Mesendoderm (in vitro differentiated cells): ENCODE measurements around the gene PLIN4.
"Not testable (repeated sequence)": the region's sequence is repeated elsewhere in the genome, so short reads cannot be mapped to it uniquely, and the experiment has no call there.

Experiments used
- DNase-seq: peaks from one replicate; pipeline ENCODE4 v3.0.0; 2013
- H2AK5ac ChIP-seq: 2 replicates; pipeline ENCODE4 v1.6.1; 2013; ENCODE audit warnings: low read length, inconsistent platforms
- H2BK120ac ChIP-seq: 2 replicates; pipeline ENCODE4 v1.6.1; 2013; ENCODE audit warnings: low read depth, mild to moderate bottlenecking, low read length, moderate library complexity, mixed read lengths
- H2BK15ac ChIP-seq: replicated peaks from 2 replicates; pipeline ENCODE4 v1.6.1; 2013; ENCODE audit warnings: low read depth, mild to moderate bottlenecking, moderate library complexity
- H2BK5ac ChIP-seq: 2 replicates; pipeline ENCODE4 v1.6.1; 2013; ENCODE audit warnings: low read length, inconsistent platforms
- H3K18ac ChIP-seq: 2 replicates; pipeline ENCODE4 v1.6.1; 2013; ENCODE audit warnings: mild to moderate bottlenecking, low read length, mixed read lengths
- H3K23ac ChIP-seq: one replicate; pipeline ENCODE4 v1.6.1; 2013; ENCODE audit warnings: low read length
- H3K27ac ChIP-seq: 2 replicates; pipeline ENCODE4 v1.5.1; 2013; ENCODE audit warnings: low read depth, mild to moderate bottlenecking, inconsistent platforms, low read length, moderate library complexity
- H3K27me3 ChIP-seq: 2 replicates; pipeline ENCODE4 v1.6.1; 2013; ENCODE audit warnings: low read length, control low read depth, mild to moderate bottlenecking, inconsistent platforms; ENCODE audit not compliant: insufficient read depth, poor library complexity
- H3K36me3 ChIP-seq: 2 replicates; pipeline ENCODE4 v1.6.1; 2013; ENCODE audit warnings: low read length, inconsistent platforms; ENCODE audit not compliant: control insufficient read depth, insufficient read depth
- H3K4ac ChIP-seq: one replicate; pipeline ENCODE4 v1.6.1; 2013; ENCODE audit warnings: low read depth, mild to moderate bottlenecking, low read length, moderate library complexity
- H3K4me1 ChIP-seq: 2 replicates; pipeline ENCODE4 v1.6.1; 2013; ENCODE audit warnings: low read depth, low read length, inconsistent platforms; ENCODE audit not compliant: control insufficient read depth
- H3K4me2 ChIP-seq: 2 replicates; pipeline ENCODE4 v1.6.1; 2013; ENCODE audit warnings: low read length
- H3K4me3 ChIP-seq: 2 replicates; pipeline ENCODE4 v1.5.1; 2013; ENCODE audit warnings: mild to moderate bottlenecking, low read length
- H3K56ac ChIP-seq: one replicate; pipeline ENCODE4 v1.6.1; 2013; ENCODE audit warnings: low read length
- H3K79me1 ChIP-seq: 2 replicates; pipeline ENCODE4 v1.6.1; 2013; ENCODE audit warnings: low read length, inconsistent platforms
- H3K79me2 ChIP-seq: 2 replicates; pipeline ENCODE4 v1.6.1; 2013; ENCODE audit warnings: mild to moderate bottlenecking, low read length; ENCODE audit not compliant: control insufficient read depth, insufficient read depth
- H3K9ac ChIP-seq: 2 replicates; pipeline ENCODE4 v1.6.1; 2013; ENCODE audit warnings: low read length, inconsistent platforms
- H4K5ac ChIP-seq: one replicate; pipeline ENCODE4 v1.6.1; 2013; ENCODE audit warnings: low read length
- H4K8ac ChIP-seq: one replicate; pipeline ENCODE4 v1.6.1; 2013; ENCODE audit warnings: low read depth, mild to moderate bottlenecking, control low read depth, low read length, moderate library complexity
- WGBS: extraction: QIAGEN DNeasy Blood & Tissue Kit; methylation state at CpG from one replicate; pipeline ENCODE4 v1.1.7; 2013; ENCODE audit warnings: low lambda C conversion rate, missing lambda C conversion rate; ENCODE audit not compliant: insufficient coverage; ENCODE audit errors: extremely low coverage; 5-methylcytosine and 5-hydroxymethylcytosine counted together

PLIN4 gene

DNA sequence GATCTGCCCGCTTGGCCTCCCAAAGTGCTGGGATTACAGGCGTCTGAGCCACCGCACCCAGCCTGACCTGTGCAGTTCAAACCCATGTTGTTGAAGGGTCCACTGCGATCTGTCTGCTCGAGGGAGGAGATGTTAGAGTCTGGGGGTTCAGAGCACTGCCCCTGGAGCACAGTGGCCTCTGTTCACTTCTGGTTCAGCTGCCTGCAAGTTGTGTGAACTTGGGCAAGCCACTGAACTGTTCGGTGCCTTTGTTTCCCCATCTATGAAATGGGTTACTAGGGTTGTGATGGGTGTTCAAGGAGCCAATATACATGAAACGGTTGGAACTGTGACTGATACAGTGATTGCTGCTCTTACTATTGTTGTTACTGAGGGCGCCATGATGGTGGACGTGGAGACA is 15.0 kb upstream of the PLIN4 start:
- no peak overlapping the region for H3K56ac ChIP-seq
- H3K9ac ChIP-seq = no peak overlapping the region
- H3K4ac ChIP-seq = no peak overlapping the region
- DNase-seq = no peak
- no CpG with 5 or more reads among the region's 9 CpGs for whole genome bisulfite sequencing
- no peak overlapping the region for H4K5ac ChIP-seq
- H3K4me1 ChIP-seq = no peaks in the 10 kb centered on the region
- H2AK5ac ChIP-seq = no peak overlapping the region
- H3K79me1 ChIP-seq = no peaks in the 10 kb centered on the region
- no peak overlapping the region for H3K18ac ChIP-seq
- no peak overlapping the region for H3K4me3 ChIP-seq
- no peak overlapping the region for H2BK120ac ChIP-seq
- no peaks in the 10 kb centered on the region for H3K36me3 ChIP-seq
- H3K79me2 ChIP-seq = no peaks in the 10 kb centered on the region
- H3K4me2 ChIP-seq = no peak overlapping the region
- H2BK15ac ChIP-seq = no peak overlapping the region
- no peak overlapping the region for H2BK5ac ChIP-seq
- no peaks in the 10 kb centered on the region for H3K27me3 ChIP-seq
- H3K23ac ChIP-seq = no peak overlapping the region
- H4K8ac ChIP-seq = no peak overlapping the region
- H3K27ac ChIP-seq = no peak overlapping the region

- H3K27ac ChIP-seq = no peak overlapping the region
- H4K5ac ChIP-seq = no peak overlapping the region
- H2BK5ac ChIP-seq = no peak overlapping the region
- no peak overlapping the region for H3K9ac ChIP-seq
- no peak overlapping the region for H3K4me3 ChIP-seq
- H3K56ac ChIP-seq = no peak overlapping the region
- no peak overlapping the region for H2BK15ac ChIP-seq
- DNase-seq = no peak
- H3K4me2 ChIP-seq = no peak overlapping the region
- no peak overlapping the region for H4K8ac ChIP-seq
- no peak overlapping the region for H2AK5ac ChIP-seq
- no peaks in the 10 kb centered on the region for H3K4me1 ChIP-seq
- no peak overlapping the region for H3K4ac ChIP-seq
- H2BK120ac ChIP-seq = no peak overlapping the region
- H3K23ac ChIP-seq = no peak overlapping the region
- no peaks in the 10 kb centered on the region for H3K36me3 ChIP-seq
- WGBS = no CpG with 5 or more reads among the region's 28 CpGs
- no peaks in the 10 kb centered on the region for H3K27me3 ChIP-seq
- H3K79me1 ChIP-seq = no peaks in the 10 kb centered on the region
- H3K18ac ChIP-seq = no peak overlapping the region
- H3K79me2 ChIP-seq = no peaks in the 10 kb centered on the region
Measured at GRCh38 chr19:4531562-4532165, 13.4 kb upstream of the PLIN4 start.

- Histone ChIP-seq H3K27me3 (no peaks in the 10 kb centered on the region), H3K4ac (no peak overlapping the region), H3K9ac (no peak overlapping the region), H3K4me1 (no peaks in the 10 kb centered on the region), H3K4me3 (no peak overlapping the region), H4K8ac (no peak overlapping the region), H3K36me3 (no peaks in the 10 kb centered on the region), H3K79me1 (no peaks in the 10 kb centered on the region), H3K23ac (no peak overlapping the region), H2BK120ac (no peak overlapping the region), H3K79me2 (no peaks in the 10 kb centered on the region), H2AK5ac (no peak overlapping the region), H2BK15ac (no peak overlapping the region), H3K18ac (no peak overlapping the region), H3K27ac (no peak overlapping the region), H3K4me2 (no peak overlapping the region), H4K5ac (no peak overlapping the region), H2BK5ac (no peak overlapping the region), H3K56ac (no peak overlapping the region)
- no peak for DNase-seq
- no CpG with 5 or more reads among the region's 14 CpGs for WGBS
Measured at GRCh38 chr19:4529924-4530522, 11.7 kb upstream of the PLIN4 start.

GRCh38 chr19:4528843-4529242 is 10.6 kb upstream of the PLIN4 start:
- no peak overlapping the region for H4K8ac ChIP-seq
- H3K4ac ChIP-seq = no peak overlapping the region
- H2AK5ac ChIP-seq = no peak overlapping the region
- WGBS = no CpG with 5 or more reads among the region's 15 CpGs
- no peaks in the 10 kb centered on the region for H3K27me3 ChIP-seq
- no peak overlapping the region for H4K5ac ChIP-seq
- no peak for DNase-seq
- no peaks in the 10 kb centered on the region for H3K4me1 ChIP-seq
- no peak overlapping the region for H2BK15ac ChIP-seq
- no peaks in the 10 kb centered on the region for H3K79me1 ChIP-seq
- no peak overlapping the region for H3K56ac ChIP-seq
- H3K36me3 ChIP-seq = no peaks in the 10 kb centered on the region
- no peak overlapping the region for H3K27ac ChIP-seq
- no peak overlapping the region for H3K18ac ChIP-seq
- no peak overlapping the region for H3K23ac ChIP-seq
- no peak overlapping the region for H2BK120ac ChIP-seq
- no peak overlapping the region for H2BK5ac ChIP-seq
- no peak overlapping the region for H3K4me2 ChIP-seq
- no peak overlapping the region for H3K4me3 ChIP-seq
- no peaks in the 10 kb centered on the region for H3K79me2 ChIP-seq
- H3K9ac ChIP-seq = no peak overlapping the region

DNA sequence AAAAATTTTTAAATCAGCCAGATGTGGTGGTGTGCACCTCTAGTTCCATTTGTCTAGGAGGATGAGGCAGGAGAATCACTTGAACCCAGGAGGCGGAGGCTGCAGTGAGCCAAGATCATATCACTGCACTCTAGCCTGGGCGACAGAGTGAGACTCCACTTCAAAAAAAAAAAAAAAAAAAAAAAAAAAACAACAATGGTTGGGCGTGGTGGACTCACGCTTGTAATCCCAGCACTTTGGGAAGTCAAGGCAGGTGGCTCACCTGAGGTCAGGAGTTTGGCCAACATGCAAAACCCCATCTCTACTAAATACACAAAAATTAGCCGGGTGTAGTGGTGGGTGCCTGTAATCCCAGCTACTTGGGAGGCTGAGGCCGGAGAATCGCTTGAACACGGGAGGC is 9.1 kb upstream of the PLIN4 start:
- not testable (repeated sequence) for H3K4me2 ChIP-seq, H3K56ac ChIP-seq, H3K23ac ChIP-seq, H4K5ac ChIP-seq, H3K18ac ChIP-seq, H2BK120ac ChIP-seq, H2BK5ac ChIP-seq, H4K8ac ChIP-seq, H3K4me3 ChIP-seq, DNase-seq, H3K9ac ChIP-seq, H3K27ac ChIP-seq, H3K4me1 ChIP-seq, H3K4ac ChIP-seq, H3K27me3 ChIP-seq, H2BK15ac ChIP-seq, H3K79me1 ChIP-seq, H2AK5ac ChIP-seq, H3K36me3 ChIP-seq, H3K79me2 ChIP-seq
- no CpG with 5 or more reads among the region's 8 CpGs for WGBS

DNA sequence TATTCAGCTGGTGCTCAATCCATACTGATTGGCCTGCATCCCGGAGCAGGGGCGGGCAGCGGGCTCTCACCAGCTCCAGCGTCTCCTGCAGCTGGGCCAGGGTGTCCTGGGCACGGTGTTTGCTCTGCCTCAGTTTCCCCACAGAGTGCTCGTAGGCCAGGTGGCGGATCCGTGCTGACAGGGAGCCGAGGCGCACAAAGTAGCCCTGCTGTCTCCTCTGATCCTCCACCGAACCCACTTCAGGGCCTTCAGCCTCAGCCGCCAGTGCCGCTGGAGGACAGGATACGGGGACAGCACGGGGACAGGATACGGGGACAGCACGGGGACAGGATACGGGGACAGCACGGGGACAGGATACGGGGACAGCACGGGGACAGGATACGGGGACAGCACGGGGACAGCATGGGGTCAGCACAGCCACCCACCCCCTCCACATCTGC is 7.3 kb upstream of the PLIN4 start:
- Histone ChIP-seq H3K79me1 (no peaks in the 10 kb centered on the region), H3K23ac (no peak overlapping the region), H3K4me1 (no peaks in the 10 kb centered on the region), H2AK5ac (no peak overlapping the region), H3K27me3 (no peaks in the 10 kb centered on the region), H3K27ac (no peak overlapping the region), H3K4ac (no peak overlapping the region), H2BK15ac (no peak overlapping the region), H4K8ac (no peak overlapping the region), H3K9ac (no peak overlapping the region), H3K79me2 (no peaks in the 10 kb centered on the region), H4K5ac (no peak overlapping the region), H3K4me2 (no peak overlapping the region), H2BK120ac (no peak overlapping the region), H3K36me3 (no peaks in the 10 kb centered on the region), H3K18ac (no peak overlapping the region), H2BK5ac (no peak overlapping the region), H3K56ac (no peak overlapping the region), H3K4me3 (no peak overlapping the region)
- no CpG with 5 or more reads among the region's 23 CpGs for WGBS
- no peak for DNase-seq
